ENCODE measurements around the gene SORCS1. TPM values are rescaled to one million over a fixed set of nuclear protein-coding genes. Genes with fewer than 3 reads are reported as not detected.

Gene SORCS1
- total RNA-seq, 4 donors from 2014 or later: 1.2 to 11.8 (median 6.2) TPM

- intact Hi-C loops (cut with DNase I): no loop called here
- DNase-seq: no peak
These were observed 185.8 kb downstream of the SORCS1 start for GRCh38 chr10:106978756-106979155.

DNA sequence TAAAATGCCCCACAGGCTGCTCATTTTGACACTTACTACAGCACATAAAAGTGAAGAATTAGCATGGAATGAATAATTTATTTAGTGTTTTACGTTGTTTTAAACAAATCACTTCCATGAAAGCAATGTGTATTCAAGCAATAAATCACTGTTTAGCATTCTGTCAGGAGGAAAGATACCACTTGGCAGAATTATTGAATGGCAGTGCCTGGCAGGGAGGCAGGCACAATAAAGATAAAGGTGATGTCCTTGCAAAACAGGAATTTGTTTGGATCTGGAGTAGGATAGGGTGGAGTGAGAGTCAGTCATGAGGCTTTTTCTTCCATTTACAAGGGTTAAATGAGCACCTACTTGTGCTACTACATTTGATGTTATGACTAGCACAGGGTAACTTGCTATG lies 190.8 kb downstream of the SORCS1 start:
- 60 to 66% methylated on average over 1 of the region's 1 CpG for WGBS, 2 donors
- Histone ChIP-seq H3K9me3 (no peaks in the 10 kb centered on the region), H3K27me3 (no peaks in the 10 kb centered on the region), H3K4me3 (replicated peaks in 1 of 3) (no peak overlapping the region), H3K4me1 (peaks cover 5 to 9% of the 10 kb centered on the region in 2 donors), H3K36me3 (no peaks in the 10 kb centered on the region), H3K27ac (no peak overlapping the region)
- intact Hi-C loops (cut with DNase I): no loop called here
- DNase-seq: no peak
- no peak for TF ChIP-seq CTCF (IDR thresholded peaks at IDR 0.05)
- TF ChIP-seq POLR2A (IDR thresholded peaks at IDR 0.05): no peak

More at GRCh38 chr10:106978756-106979155, 185.8 kb downstream of the SORCS1 start:
- H3K4me1 ChIP-seq: peaks cover 29 to 35% of the 10 kb centered on the region in 2 donors
- H3K9me3 ChIP-seq: no peaks in the 10 kb centered on the region
- H3K27me3 ChIP-seq: no peaks in the 10 kb centered on the region
- WGBS, 2 donors: 68 to 69% methylated on average over 2 of the region's 2 CpGs
- no peak overlapping the region for H3K4me3 ChIP-seq (replicated peaks in 1 of 3)
- no peaks in the 10 kb centered on the region for H3K36me3 ChIP-seq
- no peak overlapping the region for H3K27ac ChIP-seq
- TF ChIP-seq CTCF (IDR thresholded peaks at IDR 0.05) (no peak), POLR2A (IDR thresholded peaks at IDR 0.05) (no peak)

GRCh38 chr10:106973288-106973687 lies 191.2 kb downstream of the SORCS1 start:
- H3K36me3 ChIP-seq: no peaks in the 10 kb centered on the region
- peak in 1 of 2 donors; percentile 25 for DNase-seq
- no peaks in the 10 kb centered on the region for H3K27me3 ChIP-seq
- WGBS, 2 donors: 63 to 78% methylated on average over 1 of the region's 1 CpG
- no peaks in the 10 kb centered on the region for H3K9me3 ChIP-seq
- no peak overlapping the region for H3K4me3 ChIP-seq (replicated peaks in 1 of 3)
- peaks cover 5 to 9% of the 10 kb centered on the region in 2 donors for H3K4me1 ChIP-seq
- H3K27ac ChIP-seq: no peak overlapping the region
- intact Hi-C loops (cut with DNase I): no loop called here
- TF ChIP-seq CTCF (IDR thresholded peaks at IDR 0.05) (no peak), POLR2A (IDR thresholded peaks at IDR 0.05) (no peak)

DNA sequence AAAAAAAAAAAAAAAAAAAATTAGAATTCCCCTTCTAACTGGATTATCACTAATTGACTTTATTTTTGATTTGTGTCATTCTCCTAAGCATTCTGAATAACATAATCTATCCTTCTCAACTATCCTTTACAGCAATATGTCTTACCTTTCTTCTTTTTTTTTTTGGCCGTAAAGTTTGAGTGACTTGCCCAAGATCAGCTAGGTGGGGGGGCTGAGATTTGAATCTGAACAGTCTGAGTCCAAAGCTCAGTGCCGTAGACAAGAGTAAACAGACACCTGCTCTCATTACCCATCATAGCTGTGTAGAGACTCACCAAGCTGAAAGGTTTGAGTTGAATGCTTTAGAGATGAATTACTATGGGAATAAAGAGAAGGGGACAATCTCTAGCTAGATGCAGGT lies 192.1 kb downstream of the SORCS1 start:
- WGBS, 2 donors: 90 to 93% methylated on average over 2 of the region's 2 CpGs
- Histone ChIP-seq H3K9me3 (no peaks in the 10 kb centered on the region), H3K27ac (no peak overlapping the region)

DNA sequence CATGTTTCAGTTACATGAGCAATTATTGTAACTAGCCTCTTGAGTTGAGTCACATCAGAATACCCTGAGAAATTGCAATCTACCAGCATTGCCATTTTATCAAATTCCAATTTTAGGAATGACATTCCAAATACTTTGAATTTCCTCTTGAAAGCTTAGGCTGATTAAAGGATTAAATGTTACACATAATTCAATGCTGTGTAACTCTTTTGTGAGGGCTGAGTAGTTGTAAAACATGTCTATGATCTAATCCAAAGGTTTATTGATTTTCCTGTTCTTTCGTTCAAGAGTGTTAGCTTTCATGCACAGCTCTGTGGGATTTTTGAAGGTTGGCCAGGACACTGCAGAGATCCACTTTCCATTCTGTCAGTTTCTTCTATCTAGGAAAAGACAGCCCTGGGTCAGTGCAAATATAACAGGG lies 193.1 kb downstream of the SORCS1 start:
- intact Hi-C loops (cut with DNase I): no loop called here
- no peak overlapping the region for H3K27ac ChIP-seq
- no peaks in the 10 kb centered on the region for H3K27me3 ChIP-seq
- no peaks in the 10 kb centered on the region for H3K9me3 ChIP-seq
- peaks cover 5 to 9% of the 10 kb centered on the region in 2 donors for H3K4me1 ChIP-seq
- H3K4me3 ChIP-seq (replicated peaks in 1 of 3): no peak overlapping the region
- TF ChIP-seq CTCF (IDR thresholded peaks at IDR 0.05) (no peak), POLR2A (IDR thresholded peaks at IDR 0.05) (no peak)
- DNase-seq: no peak
- WGBS, 2 donors: 79 to 88% methylated on average over 1 of the region's 1 CpG
- no peaks in the 10 kb centered on the region for H3K36me3 ChIP-seq

More for the DNA sequence above, 192.1 kb downstream of the SORCS1 start:
- no peak for DNase-seq
- Histone ChIP-seq H3K4me3 (replicated peaks in 1 of 3) (no peak overlapping the region), H3K36me3 (no peaks in the 10 kb centered on the region), H3K4me1 (peaks cover 5 to 9% of the 10 kb centered on the region in 2 donors), H3K27me3 (no peaks in the 10 kb centered on the region)
- intact Hi-C loops (cut with DNase I): no loop called here
- no peak for TF ChIP-seq CTCF (IDR thresholded peaks at IDR 0.05)
- no peak for TF ChIP-seq POLR2A (IDR thresholded peaks at IDR 0.05)

Measured in thyroid gland (tissue), 4 donors.